Neural progenitor cell (in vitro differentiated cells): ENCODE data around the gene MTR.

Source experiments
- EZH2 ChIP-seq: fragments of 200-600 bp; sonication (generic); IDR thresholded peaks from 2 replicates; pipeline ENCODE4 v1.6.1; 2017; ENCODE audit warnings: antibody characterized with exemption, mild to moderate bottlenecking, moderate library complexity
- TF ChIP-seq, protein P1 (sequence below): fragments of 200-600 bp; sonication (generic); IDR thresholded peaks from 2 replicates; pipeline ENCODE4 v1.5.1; 2017; ENCODE audit warnings: antibody characterized with exemption, mild to moderate bottlenecking

DNA sequence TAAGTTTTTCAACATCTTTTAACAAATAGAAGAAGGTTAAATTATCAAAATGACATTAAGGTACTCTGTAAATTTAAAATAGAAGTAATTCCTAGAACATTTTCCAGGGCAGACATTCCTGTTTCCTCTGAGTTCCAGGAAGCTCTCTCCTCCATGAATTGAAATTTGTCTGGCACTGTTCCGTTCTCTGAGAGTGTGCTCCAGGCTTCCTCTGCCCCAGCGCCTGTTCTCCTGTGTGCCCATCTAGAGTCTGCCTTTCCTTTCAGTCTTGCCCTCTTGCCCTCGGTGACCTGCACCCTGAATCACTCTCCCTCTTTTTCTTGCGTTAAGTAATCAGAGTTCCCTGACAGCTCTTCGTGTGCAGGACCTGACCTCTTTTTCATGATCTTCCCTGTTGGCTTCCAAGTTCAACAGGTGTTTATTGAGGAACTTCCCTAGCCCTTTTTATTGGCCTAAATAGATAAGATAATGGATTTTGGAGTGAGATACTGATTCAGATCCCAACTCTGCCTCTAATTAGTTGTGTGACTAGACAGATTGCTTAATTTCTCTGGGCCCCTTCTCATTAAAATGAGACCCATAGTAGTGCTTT is 77.1 kb downstream of the MTR start:
- TF ChIP-seq, protein P1, sequence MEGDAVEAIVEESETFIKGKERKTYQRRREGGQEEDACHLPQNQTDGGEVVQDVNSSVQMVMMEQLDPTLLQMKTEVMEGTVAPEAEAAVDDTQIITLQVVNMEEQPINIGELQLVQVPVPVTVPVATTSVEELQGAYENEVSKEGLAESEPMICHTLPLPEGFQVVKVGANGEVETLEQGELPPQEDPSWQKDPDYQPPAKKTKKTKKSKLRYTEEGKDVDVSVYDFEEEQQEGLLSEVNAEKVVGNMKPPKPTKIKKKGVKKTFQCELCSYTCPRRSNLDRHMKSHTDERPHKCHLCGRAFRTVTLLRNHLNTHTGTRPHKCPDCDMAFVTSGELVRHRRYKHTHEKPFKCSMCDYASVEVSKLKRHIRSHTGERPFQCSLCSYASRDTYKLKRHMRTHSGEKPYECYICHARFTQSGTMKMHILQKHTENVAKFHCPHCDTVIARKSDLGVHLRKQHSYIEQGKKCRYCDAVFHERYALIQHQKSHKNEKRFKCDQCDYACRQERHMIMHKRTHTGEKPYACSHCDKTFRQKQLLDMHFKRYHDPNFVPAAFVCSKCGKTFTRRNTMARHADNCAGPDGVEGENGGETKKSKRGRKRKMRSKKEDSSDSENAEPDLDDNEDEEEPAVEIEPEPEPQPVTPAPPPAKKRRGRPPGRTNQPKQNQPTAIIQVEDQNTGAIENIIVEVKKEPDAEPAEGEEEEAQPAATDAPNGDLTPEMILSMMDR: no peak
- TF ChIP-seq EZH2: no peak
